Esophagus muscularis mucosa (tissue), 2 donors: ENCODE data around the gene SFT2D1.

Source experiments
- EP300 ChIP-seq: sonication (generic); formaldehyde crosslinking; IDR thresholded peaks from one replicate; pipeline ENCODE4 v1.6.1; 2017; ENCODE audit warnings: antibody characterized with exemption
- POLR2A ChIP-seq: fragments of 450-650 bp; IDR thresholded peaks from one replicate; pipeline ENCODE4 v1.6.1; 2017; ENCODE audit warnings: antibody characterized with exemption, moderate library complexity, mild to moderate bottlenecking, low read depth

- TF ChIP-seq EP300 (no peak), POLR2A (no peak)
Measured at GRCh38 chr6:166346449-166346848, 4.1 kb upstream of the SFT2D1 start.
